DND-41 (cell line): ENCODE data around the gene PLPPR1.
A peak's percentile ranks its signal among the peaks of the same experiment; 100 is the strongest.

Source experiments
- ATAC-seq: fragments of 200-7000 bp; cut with Tn5 transposase; 3 replicates; pipeline ENCODE4 v1.9.1; 2021; ENCODE audit warnings: low read depth; ENCODE audit not compliant: insufficient read depth
- DNase-seq: peaks from one replicate; pipeline ENCODE4 v3.0.0-alpha.2; 2020
- H2AFZ ChIP-seq: 2 replicates; pipeline ENCODE4 v1.6.0; 2012; ENCODE audit warnings: low read depth, low read length
- H3K27ac ChIP-seq: 2 replicates; pipeline ENCODE4 v1.5.1; 2012; ENCODE audit warnings: low read length, inconsistent platforms
- H3K27me3 ChIP-seq: fragments of 200-600 bp; sonication (generic); 2 replicates; pipeline ENCODE4 v1.6.0; 2012; ENCODE audit warnings: low read length, mild to moderate bottlenecking, inconsistent platforms; ENCODE audit not compliant: insufficient read depth, poor library complexity
- H3K36me3 ChIP-seq: 2 replicates; pipeline ENCODE4 v1.5.1; 2012; ENCODE audit warnings: low read length, inconsistent platforms; ENCODE audit not compliant: insufficient read depth
- H3K4me1 ChIP-seq: 2 replicates; pipeline ENCODE4 v1.5.1; 2012; ENCODE audit warnings: mild to moderate bottlenecking, low read length; ENCODE audit not compliant: insufficient read depth
- H3K4me2 ChIP-seq: 2 replicates; pipeline ENCODE4 v1.6.0; 2012; ENCODE audit warnings: mild to moderate bottlenecking, moderate library complexity, low read length, inconsistent platforms; ENCODE audit not compliant: insufficient read depth
- H3K4me3 ChIP-seq, 2 experiments: fragments of 200-600 bp in 1 of 2; shearing (Covaris generic) in 1 of 2; 2 replicates each; pipeline ENCODE4 v1.5.1; 2012 to 2016; ENCODE audit warnings: inconsistent platforms in 2 of 2, low read length in 2 of 2, mild to moderate bottlenecking in 2 of 2, low read depth in 1 of 2, moderate library complexity in 1 of 2
- H3K79me2 ChIP-seq: 2 replicates; pipeline ENCODE4 v1.6.0; 2012; ENCODE audit warnings: low read length, inconsistent platforms; ENCODE audit not compliant: insufficient read depth
- H3K9ac ChIP-seq: 2 replicates; pipeline ENCODE4 v1.6.0; 2012; ENCODE audit warnings: low read depth, mild to moderate bottlenecking, inconsistent platforms, low read length, moderate library complexity
- H3K9me3 ChIP-seq: 2 replicates; pipeline ENCODE4 v1.5.1; 2012; ENCODE audit warnings: low read length, moderate library complexity, mild to moderate bottlenecking, inconsistent platforms; ENCODE audit not compliant: insufficient read depth, severe bottlenecking
- H4K20me1 ChIP-seq: 2 replicates; pipeline ENCODE4 v1.6.0; 2012; ENCODE audit warnings: low read length; ENCODE audit not compliant: insufficient read depth
- EZH2 ChIP-seq: IDR thresholded peaks from 3 replicates; pipeline ENCODE4 v1.6.1; 2012; ENCODE audit warnings: borderline replicate concordance, low read depth, mild to moderate bottlenecking, moderate library complexity, low read length, inconsistent platforms; ENCODE audit not compliant: severe bottlenecking
- TF ChIP-seq, protein P1 (sequence below): IDR thresholded peaks from 2 replicates; pipeline ENCODE4 v1.5.1; 2012; ENCODE audit warnings: borderline replicate concordance, low read length, moderate library complexity, mild to moderate bottlenecking; ENCODE audit not compliant: poor library complexity, severe bottlenecking; ENCODE audit errors: extremely low read depth

Gene PLPPR1

DNA sequence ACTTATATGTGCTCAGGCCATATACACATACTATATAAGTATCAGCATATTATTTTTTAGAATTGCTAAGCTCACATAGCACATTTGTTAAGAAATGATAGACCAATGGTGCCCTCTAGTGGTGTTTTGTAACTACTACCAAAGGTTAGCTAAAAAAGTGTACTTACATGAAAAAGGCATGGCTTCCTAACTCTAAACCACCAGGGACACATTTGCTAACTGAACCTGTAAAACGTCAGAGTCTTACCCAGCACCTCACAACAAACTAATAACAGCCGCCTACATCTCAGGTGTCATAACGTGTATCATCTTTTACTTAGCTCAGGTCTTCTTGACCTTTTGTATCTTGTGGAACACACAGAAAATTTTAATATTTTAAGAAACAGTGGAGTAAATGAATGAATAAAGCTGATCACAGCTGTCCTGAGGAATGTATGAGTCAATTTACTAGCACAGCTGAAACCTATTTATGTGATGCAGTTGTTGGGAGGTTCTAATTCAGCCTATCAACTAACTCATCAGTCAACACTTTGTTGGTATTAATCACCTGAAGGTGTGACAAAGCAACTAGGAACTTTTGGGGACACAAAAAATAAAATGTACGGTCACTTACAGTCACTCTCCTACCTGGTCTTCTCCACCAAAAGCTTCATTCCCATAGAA is 283.4 kb downstream of the PLPPR1 start:
- Histone ChIP-seq H3K4me2 (no peak overlapping the region), H3K27me3 (peaks cover 5% of the 10 kb centered on the region), H3K9ac (no peak overlapping the region), H3K27ac (no peak overlapping the region), H3K4me3 (no peak overlapping the region), H3K4me1 (no peaks in the 10 kb centered on the region), H3K9me3 (no peaks in the 10 kb centered on the region), H3K36me3 (no peaks in the 10 kb centered on the region), H2AFZ (no peak overlapping the region), H4K20me1 (no peaks in the 10 kb centered on the region), H3K79me2 (no peaks in the 10 kb centered on the region)
- TF ChIP-seq EZH2, result no peak
- TF ChIP-seq, protein P1, sequence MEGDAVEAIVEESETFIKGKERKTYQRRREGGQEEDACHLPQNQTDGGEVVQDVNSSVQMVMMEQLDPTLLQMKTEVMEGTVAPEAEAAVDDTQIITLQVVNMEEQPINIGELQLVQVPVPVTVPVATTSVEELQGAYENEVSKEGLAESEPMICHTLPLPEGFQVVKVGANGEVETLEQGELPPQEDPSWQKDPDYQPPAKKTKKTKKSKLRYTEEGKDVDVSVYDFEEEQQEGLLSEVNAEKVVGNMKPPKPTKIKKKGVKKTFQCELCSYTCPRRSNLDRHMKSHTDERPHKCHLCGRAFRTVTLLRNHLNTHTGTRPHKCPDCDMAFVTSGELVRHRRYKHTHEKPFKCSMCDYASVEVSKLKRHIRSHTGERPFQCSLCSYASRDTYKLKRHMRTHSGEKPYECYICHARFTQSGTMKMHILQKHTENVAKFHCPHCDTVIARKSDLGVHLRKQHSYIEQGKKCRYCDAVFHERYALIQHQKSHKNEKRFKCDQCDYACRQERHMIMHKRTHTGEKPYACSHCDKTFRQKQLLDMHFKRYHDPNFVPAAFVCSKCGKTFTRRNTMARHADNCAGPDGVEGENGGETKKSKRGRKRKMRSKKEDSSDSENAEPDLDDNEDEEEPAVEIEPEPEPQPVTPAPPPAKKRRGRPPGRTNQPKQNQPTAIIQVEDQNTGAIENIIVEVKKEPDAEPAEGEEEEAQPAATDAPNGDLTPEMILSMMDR, result peak; percentile 74
- DNase-seq (no peak), ATAC-seq (peak; percentile 79)

DNA sequence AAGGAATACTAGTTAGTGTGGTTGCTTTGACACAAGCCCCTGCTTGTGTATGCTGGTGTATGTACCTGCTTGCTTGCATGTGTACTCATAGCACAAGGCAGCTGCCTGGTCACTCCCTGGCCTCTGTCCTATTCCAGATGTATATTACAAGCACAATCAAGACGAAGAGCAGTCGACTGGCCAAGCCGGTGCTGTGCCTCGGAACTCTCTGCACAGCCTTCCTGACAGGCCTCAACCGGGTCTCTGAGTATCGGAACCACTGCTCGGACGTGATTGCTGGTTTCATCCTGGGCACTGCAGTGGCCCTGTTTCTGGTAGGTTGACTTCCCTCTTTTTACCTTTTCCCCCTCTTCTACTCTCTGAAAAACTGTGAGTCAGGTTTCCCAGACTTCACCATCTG is 284.1 kb downstream of the PLPPR1 start:
- Histone ChIP-seq H3K4me2 (no peak overlapping the region), H3K79me2 (no peaks in the 10 kb centered on the region), H3K9ac (no peak overlapping the region)

DNA sequence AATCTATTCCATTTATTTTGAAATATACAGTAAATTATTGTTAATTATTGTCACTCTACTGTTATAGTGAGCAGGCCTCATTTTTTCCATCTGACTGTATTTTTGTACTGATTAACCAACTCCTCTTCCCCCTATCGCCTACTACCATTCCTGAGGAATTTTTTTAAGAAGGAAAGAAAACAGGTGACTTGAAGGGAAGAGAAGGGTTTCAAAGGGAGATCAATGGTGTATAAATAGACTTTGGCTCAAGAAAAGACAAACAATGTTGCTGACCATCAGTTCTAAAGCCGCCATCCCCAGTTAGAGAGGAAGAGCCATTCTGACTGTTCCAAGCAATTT is 286.6 kb downstream of the PLPPR1 start:
- ATAC-seq (no peak), DNase-seq (no peak)
- no peaks in the 10 kb centered on the region for H3K27me3 ChIP-seq
- no peak overlapping the region for H3K4me3 ChIP-seq
- no peaks in the 10 kb centered on the region for H3K4me1 ChIP-seq
- no peaks in the 10 kb centered on the region for H3K79me2 ChIP-seq
- no peaks in the 10 kb centered on the region for H3K9me3 ChIP-seq
- no peak overlapping the region for H3K27ac ChIP-seq
- no peak overlapping the region for H3K9ac ChIP-seq
- H3K4me2 ChIP-seq, result no peak overlapping the region
- H3K36me3 ChIP-seq, result no peaks in the 10 kb centered on the region
- no peaks in the 10 kb centered on the region for H4K20me1 ChIP-seq
- no peak overlapping the region for H2AFZ ChIP-seq
- no peak for TF ChIP-seq EZH2
- TF ChIP-seq, protein P1, result no peak

More for the DNA sequence above, 284.1 kb downstream of the PLPPR1 start:
- no peaks in the 10 kb centered on the region for H4K20me1 ChIP-seq
- no peaks in the 10 kb centered on the region for H3K9me3 ChIP-seq
- no peak for ATAC-seq
- H3K4me3 ChIP-seq, result no peak overlapping the region
- no peak for TF ChIP-seq EZH2
- TF ChIP-seq, protein P1, result no peak
- H3K27ac ChIP-seq, result no peak overlapping the region
- no peak overlapping the region for H2AFZ ChIP-seq
- no peaks in the 10 kb centered on the region for H3K36me3 ChIP-seq
- DNase-seq, result no peak
- H3K4me1 ChIP-seq, result no peaks in the 10 kb centered on the region
- H3K27me3 ChIP-seq, result peaks cover 5% of the 10 kb centered on the region

DNA sequence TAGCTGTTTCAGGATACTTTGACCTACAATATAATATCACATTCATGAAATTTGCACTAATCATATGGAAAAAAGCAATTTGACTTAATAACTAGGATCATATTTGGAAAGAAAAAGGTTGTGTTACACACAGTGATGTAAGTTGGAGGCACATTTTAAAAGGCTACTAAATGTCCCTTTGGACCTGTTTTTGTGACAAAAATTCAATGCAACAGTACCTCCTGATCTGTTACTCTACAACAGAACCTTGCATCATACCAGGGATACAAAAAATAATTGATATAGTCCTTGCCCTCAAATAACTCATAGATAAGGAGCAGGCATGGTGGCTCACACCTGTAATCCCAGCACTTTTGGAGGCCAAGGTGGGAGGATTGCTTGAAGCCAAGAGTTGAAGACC is 289.2 kb downstream of the PLPPR1 start:
- H3K9me3 ChIP-seq, result no peaks in the 10 kb centered on the region

More for the DNA sequence above, 289.2 kb downstream of the PLPPR1 start:
- Histone ChIP-seq H2AFZ (no peak overlapping the region), H3K27me3 (no peaks in the 10 kb centered on the region), H3K4me2 (no peak overlapping the region), H4K20me1 (no peaks in the 10 kb centered on the region), H3K4me1 (no peaks in the 10 kb centered on the region), H3K9ac (no peak overlapping the region), H3K36me3 (no peaks in the 10 kb centered on the region), H3K27ac (no peak overlapping the region), H3K4me3 (no peak overlapping the region), H3K79me2 (no peaks in the 10 kb centered on the region)
- ATAC-seq, result no peak
- no peak for DNase-seq
- no peak for TF ChIP-seq EZH2
- TF ChIP-seq, protein P1, result no peak
